ENCODE measurements around the gene SLC16A8.

The SLC16A8 gene

GRCh38 chr22:38071421-38072321, 12.3 kb downstream of the SLC16A8 start:
- H3K27ac ChIP-seq, result no peak overlapping the region
- H3K4me3 ChIP-seq (ENCODE audit: low read depth, low read length), result no peak overlapping the region
- H3K79me2 ChIP-seq, result no peaks in the 10 kb centered on the region
- H3K4me2 ChIP-seq (ENCODE audit: low read length), result no peak overlapping the region
- H2AFZ ChIP-seq, result no peak overlapping the region
- no peaks in the 10 kb centered on the region for H3K4me1 ChIP-seq
- H3K9me3 ChIP-seq (ENCODE audit: control insufficient read depth, low read length), result no peaks in the 10 kb centered on the region
- H3K27me3 ChIP-seq (ENCODE audit: control insufficient read depth, insufficient read depth, low read length), result no peaks in the 10 kb centered on the region
- no peaks in the 10 kb centered on the region for H3K36me3 ChIP-seq (ENCODE audit: control insufficient read depth, insufficient read depth, low read length)
- no peak overlapping the region for H3K9ac ChIP-seq
- TF ChIP-seq, protein P1, sequence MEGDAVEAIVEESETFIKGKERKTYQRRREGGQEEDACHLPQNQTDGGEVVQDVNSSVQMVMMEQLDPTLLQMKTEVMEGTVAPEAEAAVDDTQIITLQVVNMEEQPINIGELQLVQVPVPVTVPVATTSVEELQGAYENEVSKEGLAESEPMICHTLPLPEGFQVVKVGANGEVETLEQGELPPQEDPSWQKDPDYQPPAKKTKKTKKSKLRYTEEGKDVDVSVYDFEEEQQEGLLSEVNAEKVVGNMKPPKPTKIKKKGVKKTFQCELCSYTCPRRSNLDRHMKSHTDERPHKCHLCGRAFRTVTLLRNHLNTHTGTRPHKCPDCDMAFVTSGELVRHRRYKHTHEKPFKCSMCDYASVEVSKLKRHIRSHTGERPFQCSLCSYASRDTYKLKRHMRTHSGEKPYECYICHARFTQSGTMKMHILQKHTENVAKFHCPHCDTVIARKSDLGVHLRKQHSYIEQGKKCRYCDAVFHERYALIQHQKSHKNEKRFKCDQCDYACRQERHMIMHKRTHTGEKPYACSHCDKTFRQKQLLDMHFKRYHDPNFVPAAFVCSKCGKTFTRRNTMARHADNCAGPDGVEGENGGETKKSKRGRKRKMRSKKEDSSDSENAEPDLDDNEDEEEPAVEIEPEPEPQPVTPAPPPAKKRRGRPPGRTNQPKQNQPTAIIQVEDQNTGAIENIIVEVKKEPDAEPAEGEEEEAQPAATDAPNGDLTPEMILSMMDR (IDR thresholded peaks at IDR 0.05), result no peak

DNA sequence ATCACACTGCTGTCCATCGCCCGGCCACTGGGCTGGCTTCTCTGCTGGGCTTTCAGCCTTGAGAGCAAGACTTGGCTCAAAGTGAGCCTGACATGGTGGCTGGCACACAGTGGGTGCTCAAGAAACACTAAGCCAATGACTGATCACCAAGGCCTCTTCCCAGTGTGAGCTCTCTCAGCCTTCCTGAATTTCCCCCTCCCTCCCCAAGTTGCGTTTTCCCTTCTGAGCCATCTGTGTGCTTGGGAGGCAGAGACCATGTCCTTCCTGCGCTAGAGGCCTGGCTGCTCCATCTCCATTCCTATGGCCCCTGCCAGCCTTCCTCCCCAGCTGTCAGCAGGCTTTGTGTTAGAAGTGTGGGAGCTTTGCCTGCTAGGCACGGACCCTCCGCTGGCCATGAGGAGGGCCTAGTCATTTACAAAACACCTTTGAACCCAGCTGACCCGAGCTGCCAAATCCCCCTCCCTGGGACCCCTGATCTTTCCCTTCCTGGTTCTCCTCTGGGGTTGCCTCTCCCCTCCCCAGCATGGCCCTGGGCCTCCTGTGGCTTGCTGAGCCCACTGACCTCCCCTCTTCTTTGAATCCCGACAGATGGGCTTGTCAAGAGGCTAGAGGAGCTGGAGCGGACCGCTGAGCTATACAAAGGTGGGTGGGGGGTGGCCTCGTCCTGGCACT, 13.6 kb downstream of the SLC16A8 start:
- no peaks in the 10 kb centered on the region for H3K36me3 ChIP-seq (ENCODE audit: control insufficient read depth, insufficient read depth, low read length)
- TF ChIP-seq, protein P1 (IDR thresholded peaks at IDR 0.05), result no peak

GRCh38 chr22:38069372-38070249, 14.4 kb downstream of the SLC16A8 start:
- Histone ChIP-seq H3K4me1 (no peaks in the 10 kb centered on the region), H3K79me2 (no peaks in the 10 kb centered on the region), H3K27me3 (ENCODE audit: control insufficient read depth, insufficient read depth, low read length) (no peaks in the 10 kb centered on the region), H2AFZ (no peak overlapping the region), H3K4me2 (ENCODE audit: low read length) (no peak overlapping the region), H3K9ac (no peak overlapping the region), H3K36me3 (ENCODE audit: control insufficient read depth, insufficient read depth, low read length) (no peaks in the 10 kb centered on the region), H3K4me3 (ENCODE audit: low read depth, low read length) (no peak overlapping the region), H3K9me3 (ENCODE audit: control insufficient read depth, low read length) (no peaks in the 10 kb centered on the region), H3K27ac (no peak overlapping the region)
- TF ChIP-seq, protein P1 (IDR thresholded peaks at IDR 0.05), result peak; percentile 8

More for the DNA sequence above, 13.6 kb downstream of the SLC16A8 start:
- Histone ChIP-seq H3K4me2 (ENCODE audit: low read length) (no peak overlapping the region), H3K9me3 (ENCODE audit: control insufficient read depth, low read length) (no peaks in the 10 kb centered on the region), H3K79me2 (no peaks in the 10 kb centered on the region), H3K27me3 (ENCODE audit: control insufficient read depth, insufficient read depth, low read length) (no peaks in the 10 kb centered on the region), H3K9ac (no peak overlapping the region), H3K4me1 (no peaks in the 10 kb centered on the region), H3K4me3 (ENCODE audit: low read depth, low read length) (no peak overlapping the region), H3K27ac (no peak overlapping the region), H2AFZ (no peak overlapping the region)

GRCh38 chr22:38068641-38069371, 15.2 kb downstream of the SLC16A8 start:
- H3K27me3 ChIP-seq (ENCODE audit: control insufficient read depth, insufficient read depth, low read length), result no peaks in the 10 kb centered on the region
- no peaks in the 10 kb centered on the region for H3K79me2 ChIP-seq
- H3K9me3 ChIP-seq (ENCODE audit: control insufficient read depth, low read length), result no peaks in the 10 kb centered on the region
- no peak overlapping the region for H3K9ac ChIP-seq
- H3K36me3 ChIP-seq (ENCODE audit: control insufficient read depth, insufficient read depth, low read length), result no peaks in the 10 kb centered on the region
- H3K27ac ChIP-seq, result no peak overlapping the region
- no peak overlapping the region for H2AFZ ChIP-seq
- no peak overlapping the region for H3K4me3 ChIP-seq (ENCODE audit: low read depth, low read length)
- no peak overlapping the region for H3K4me2 ChIP-seq (ENCODE audit: low read length)
- no peaks in the 10 kb centered on the region for H3K4me1 ChIP-seq
- TF ChIP-seq, protein P1 (IDR thresholded peaks at IDR 0.05), result no peak

Data from parathyroid adenoma (tissue), 2 donors.